HEK293 (cell line): ENCODE measurements around the gene ZMYM4.

Source experiments
- CTCF ChIA-PET: fragments of 350-600 bp; formaldehyde crosslinking; extraction: SDS; loops from one replicate; lab custom pipeline; 2021; ENCODE audit warnings: antibody characterized with exemption; lab: Yijun Ruan, JAX
- POLR2A ChIA-PET: fragments of 300-600 bp; formaldehyde crosslinking; extraction: SDS; loops from one replicate; lab custom pipeline; 2020; ENCODE audit warnings: antibody characterized with exemption, inconsistent platforms; lab: Yijun Ruan, JAX
- H3K27ac ChIP-seq: fragments of 200-500 bp; sonication (Bioruptor generic); 2 replicates; pipeline ENCODE4 v1.5.1; 2014; ENCODE audit warnings: low read depth, low read length, control low read depth, inconsistent platforms; ENCODE audit errors: extremely low read depth
- H3K36me3 ChIP-seq, 2 experiments: fragments of 200-500 bp in 1 of 2; sonication (Bioruptor generic) in 1 of 2; 1 replicate in 1 of 2; 2 replicates in 1 of 2; pipeline ENCODE4 v1.5.1; 2014 to 2017; ENCODE audit warnings: inconsistent platforms in 2 of 2, low read length in 2 of 2; ENCODE audit not compliant: control insufficient read depth in 2 of 2, insufficient read depth in 1 of 2
- H3K4me1 ChIP-seq: fragments of 200-500 bp; sonication (Bioruptor generic); 2 replicates; pipeline ENCODE4 v1.5.1; 2014; ENCODE audit warnings: mild to moderate bottlenecking, low read length, inconsistent platforms; ENCODE audit not compliant: control insufficient read depth, insufficient read depth
- H3K4me3 ChIP-seq: 2 replicates; pipeline ENCODE4 v1.5.1; 2011; ENCODE audit warnings: low read depth, mild to moderate bottlenecking, control low read depth, low read length, moderate library complexity
- H3K9me3 ChIP-seq: fragments of 200-500 bp; sonication (Bioruptor generic); 2 replicates; pipeline ENCODE4 v1.5.1; 2014; ENCODE audit warnings: low read depth, low read length, inconsistent platforms; ENCODE audit not compliant: control insufficient read depth, insufficient read depth
- GLIS1 ChIP-seq: fragments of 450-650 bp; formaldehyde crosslinking; IDR thresholded peaks from 2 replicates; pipeline ENCODE4 v1.5.1; 2016; ENCODE audit warnings: missing biosample characterization, missing genetic modification characterization
- KLF1 ChIP-seq: fragments of 450-650 bp; formaldehyde crosslinking; IDR thresholded peaks from 2 replicates; pipeline ENCODE4 v1.5.1; 2016; ENCODE audit warnings: missing biosample characterization, missing genetic modification characterization
- MZF1 ChIP-seq: fragments of 450-650 bp; formaldehyde crosslinking; IDR thresholded peaks from 2 replicates; pipeline ENCODE4 v1.5.1; 2017; ENCODE audit warnings: missing biosample characterization, missing genetic modification characterization, borderline replicate concordance
- RBAK ChIP-seq: fragments of 450-650 bp; formaldehyde crosslinking; IDR thresholded peaks from 2 replicates; pipeline ENCODE4 v1.5.1; 2016; ENCODE audit warnings: missing biosample characterization, missing genetic modification characterization
- YY1 ChIP-seq: fragments of 450-650 bp; formaldehyde crosslinking; IDR thresholded peaks from 2 replicates; pipeline ENCODE4 v1.5.1; 2018; ENCODE audit warnings: missing biosample characterization, missing genetic modification characterization
- ZIC2 ChIP-seq: fragments of 450-650 bp; formaldehyde crosslinking; IDR thresholded peaks from 2 replicates; pipeline ENCODE4 v1.5.1; 2016; ENCODE audit warnings: missing biosample characterization, missing genetic modification characterization
- ZNF132 ChIP-seq: fragments of 450-650 bp; formaldehyde crosslinking; IDR thresholded peaks from 2 replicates; pipeline ENCODE4 v1.5.1; 2017; ENCODE audit warnings: missing biosample characterization, missing genetic modification characterization, borderline replicate concordance
- ZNF48 ChIP-seq: fragments of 450-650 bp; formaldehyde crosslinking; IDR thresholded peaks from 2 replicates; pipeline ENCODE4 v1.5.1; 2016; ENCODE audit warnings: missing biosample characterization, missing genetic modification characterization
- ZNF610 ChIP-seq: fragments of 450-650 bp; formaldehyde crosslinking; IDR thresholded peaks from 2 replicates; pipeline ENCODE4 v1.5.1; 2016; ENCODE audit warnings: missing biosample characterization, missing genetic modification characterization, borderline replicate concordance
- ZNF830 ChIP-seq: fragments of 450-650 bp; IDR thresholded peaks from 2 replicates; pipeline ENCODE4 v1.5.0; 2018; ENCODE audit warnings: missing biosample characterization, missing genetic modification characterization, low read depth, mild to moderate bottlenecking, moderate library complexity
- TF ChIP-seq, protein P1 (sequence below): fragments of 450-650 bp; formaldehyde crosslinking; IDR thresholded peaks from 2 replicates; pipeline ENCODE4 v1.5.1; 2016; ENCODE audit warnings: missing biosample characterization, missing genetic modification characterization
- TF ChIP-seq, protein P2 (sequence below): fragments of 450-650 bp; IDR thresholded peaks from 2 replicates; pipeline ENCODE4 v1.5.1; 2018; ENCODE audit warnings: missing biosample characterization, mild to moderate bottlenecking, missing genetic modification characterization
- TF ChIP-seq, protein P3 (sequence below): fragments of 450-650 bp; formaldehyde crosslinking; conservative IDR thresholded peaks from 2 replicates; pipeline ENCODE4 v1.5.1; 2016; ENCODE audit warnings: low read depth, missing biosample characterization, missing genetic modification characterization
- TF ChIP-seq, protein P4 (sequence below): fragments of 450-650 bp; formaldehyde crosslinking; IDR thresholded peaks from 2 replicates; pipeline ENCODE4 v1.5.1; 2016; ENCODE audit warnings: missing biosample characterization, missing genetic modification characterization

The ZMYM4 gene

DNA sequence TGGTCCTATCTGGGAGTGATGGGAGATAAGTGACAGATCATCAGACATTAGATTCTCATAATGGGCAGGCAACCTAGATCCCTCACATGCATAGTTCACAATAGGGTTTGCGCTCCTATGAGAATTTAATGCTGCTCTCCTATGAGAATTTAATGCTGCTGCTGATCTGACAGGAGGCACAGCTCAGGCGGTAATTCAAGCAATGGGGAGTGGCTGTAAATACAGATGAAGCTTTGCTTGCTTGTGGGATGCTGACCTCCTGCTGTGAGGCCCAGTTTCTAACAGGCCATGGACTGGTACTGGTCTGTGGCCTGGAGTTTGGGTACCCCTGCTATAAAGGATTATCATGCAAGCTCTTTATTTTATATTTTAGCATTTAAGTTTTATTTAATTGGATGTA, 72.0 kb downstream of the ZMYM4 start:
- POLR2A ChIA-PET, result no interaction called here
- peaks cover 4 to 13% of the 10 kb centered on the region in 2 experiments; a peak in 2 of 3 replicates for H3K36me3 ChIP-seq
- TF ChIP-seq, protein P1, sequence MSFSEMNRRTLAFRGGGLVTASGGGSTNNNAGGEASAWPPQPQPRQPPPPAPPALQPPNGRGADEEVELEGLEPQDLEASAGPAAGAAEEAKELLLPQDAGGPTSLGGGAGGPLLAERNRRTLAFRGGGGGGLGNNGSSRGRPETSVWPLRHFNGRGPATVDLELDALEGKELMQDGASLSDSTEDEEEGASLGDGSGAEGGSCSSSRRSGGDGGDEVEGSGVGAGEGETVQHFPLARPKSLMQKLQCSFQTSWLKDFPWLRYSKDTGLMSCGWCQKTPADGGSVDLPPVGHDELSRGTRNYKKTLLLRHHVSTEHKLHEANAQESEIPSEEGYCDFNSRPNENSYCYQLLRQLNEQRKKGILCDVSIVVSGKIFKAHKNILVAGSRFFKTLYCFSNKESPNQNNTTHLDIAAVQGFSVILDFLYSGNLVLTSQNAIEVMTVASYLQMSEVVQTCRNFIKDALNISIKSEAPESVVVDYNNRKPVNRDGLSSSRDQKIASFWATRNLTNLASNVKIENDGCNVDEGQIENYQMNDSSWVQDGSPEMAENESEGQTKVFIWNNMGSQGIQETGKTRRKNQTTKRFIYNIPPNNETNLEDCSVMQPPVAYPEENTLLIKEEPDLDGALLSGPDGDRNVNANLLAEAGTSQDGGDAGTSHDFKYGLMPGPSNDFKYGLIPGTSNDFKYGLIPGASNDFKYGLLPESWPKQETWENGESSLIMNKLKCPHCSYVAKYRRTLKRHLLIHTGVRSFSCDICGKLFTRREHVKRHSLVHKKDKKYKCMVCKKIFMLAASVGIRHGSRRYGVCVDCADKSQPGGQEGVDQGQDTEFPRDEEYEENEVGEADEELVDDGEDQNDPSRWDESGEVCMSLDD, result no peak
- TF ChIP-seq ZNF830, result no peak
- no peak for TF ChIP-seq ZNF132
- TF ChIP-seq, protein P2, sequence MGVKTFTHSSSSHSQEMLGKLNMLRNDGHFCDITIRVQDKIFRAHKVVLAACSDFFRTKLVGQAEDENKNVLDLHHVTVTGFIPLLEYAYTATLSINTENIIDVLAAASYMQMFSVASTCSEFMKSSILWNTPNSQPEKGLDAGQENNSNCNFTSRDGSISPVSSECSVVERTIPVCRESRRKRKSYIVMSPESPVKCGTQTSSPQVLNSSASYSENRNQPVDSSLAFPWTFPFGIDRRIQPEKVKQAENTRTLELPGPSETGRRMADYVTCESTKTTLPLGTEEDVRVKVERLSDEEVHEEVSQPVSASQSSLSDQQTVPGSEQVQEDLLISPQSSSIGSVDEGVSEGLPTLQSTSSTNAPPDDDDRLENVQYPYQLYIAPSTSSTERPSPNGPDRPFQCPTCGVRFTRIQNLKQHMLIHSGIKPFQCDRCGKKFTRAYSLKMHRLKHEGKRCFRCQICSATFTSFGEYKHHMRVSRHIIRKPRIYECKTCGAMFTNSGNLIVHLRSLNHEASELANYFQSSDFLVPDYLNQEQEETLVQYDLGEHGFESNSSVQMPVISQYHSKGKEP (tag by site-specific recombination), result no peak
- TF ChIP-seq, protein P3, sequence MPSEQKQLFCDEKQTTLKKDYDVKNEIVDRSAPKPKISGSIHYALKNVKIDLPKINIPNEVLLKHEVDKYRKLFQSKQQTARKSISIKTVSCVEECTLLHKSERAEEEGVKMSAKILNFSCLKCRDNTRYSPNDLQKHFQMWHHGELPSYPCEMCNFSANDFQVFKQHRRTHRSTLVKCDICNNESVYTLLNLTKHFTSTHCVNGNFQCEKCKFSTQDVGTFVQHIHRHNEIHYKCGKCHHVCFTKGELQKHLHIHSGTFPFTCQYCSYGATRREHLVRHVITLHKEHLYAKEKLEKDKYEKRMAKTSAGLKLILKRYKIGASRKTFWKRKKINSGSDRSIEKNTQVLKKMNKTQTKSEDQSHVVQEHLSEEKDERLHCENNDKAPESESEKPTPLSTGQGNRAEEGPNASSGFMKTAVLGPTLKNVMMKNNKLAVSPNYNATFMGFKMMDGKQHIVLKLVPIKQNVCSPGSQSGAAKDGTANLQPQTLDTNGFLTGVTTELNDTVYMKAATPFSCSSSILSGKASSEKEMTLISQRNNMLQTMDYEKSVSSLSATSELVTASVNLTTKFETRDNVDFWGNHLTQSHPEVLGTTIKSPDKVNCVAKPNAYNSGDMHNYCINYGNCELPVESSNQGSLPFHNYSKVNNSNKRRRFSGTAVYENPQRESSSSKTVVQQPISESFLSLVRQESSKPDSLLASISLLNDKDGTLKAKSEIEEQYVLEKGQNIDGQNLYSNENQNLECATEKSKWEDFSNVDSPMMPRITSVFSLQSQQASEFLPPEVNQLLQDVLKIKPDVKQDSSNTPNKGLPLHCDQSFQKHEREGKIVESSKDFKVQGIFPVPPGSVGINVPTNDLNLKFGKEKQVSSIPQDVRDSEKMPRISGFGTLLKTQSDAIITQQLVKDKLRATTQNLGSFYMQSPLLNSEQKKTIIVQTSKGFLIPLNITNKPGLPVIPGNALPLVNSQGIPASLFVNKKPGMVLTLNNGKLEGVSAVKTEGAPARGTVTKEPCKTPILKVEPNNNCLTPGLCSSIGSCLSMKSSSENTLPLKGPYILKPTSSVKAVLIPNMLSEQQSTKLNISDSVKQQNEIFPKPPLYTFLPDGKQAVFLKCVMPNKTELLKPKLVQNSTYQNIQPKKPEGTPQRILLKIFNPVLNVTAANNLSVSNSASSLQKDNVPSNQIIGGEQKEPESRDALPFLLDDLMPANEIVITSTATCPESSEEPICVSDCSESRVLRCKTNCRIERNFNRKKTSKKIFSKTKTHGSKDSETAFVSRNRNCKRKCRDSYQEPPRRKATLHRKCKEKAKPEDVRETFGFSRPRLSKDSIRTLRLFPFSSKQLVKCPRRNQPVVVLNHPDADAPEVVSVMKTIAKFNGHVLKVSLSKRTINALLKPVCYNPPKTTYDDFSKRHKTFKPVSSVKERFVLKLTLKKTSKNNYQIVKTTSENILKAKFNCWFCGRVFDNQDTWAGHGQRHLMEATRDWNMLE (tag by site-specific recombination), result no peak
- no peak for TF ChIP-seq ZNF48
- 0 out of 2 replicates have a peak, but pooled peaks have one; percentile 7 for TF ChIP-seq ZIC2 (tag by site-specific recombination)
- peak; percentile 98 for TF ChIP-seq ZNF610 (tag by site-specific recombination)
- peak; percentile 91; the same call in 1 of the 2 replicates for TF ChIP-seq MZF1 (tag by site-specific recombination)
- TF ChIP-seq YY1, result no peak
- no peak for TF ChIP-seq RBAK (tag by site-specific recombination)
- TF ChIP-seq, protein P4, sequence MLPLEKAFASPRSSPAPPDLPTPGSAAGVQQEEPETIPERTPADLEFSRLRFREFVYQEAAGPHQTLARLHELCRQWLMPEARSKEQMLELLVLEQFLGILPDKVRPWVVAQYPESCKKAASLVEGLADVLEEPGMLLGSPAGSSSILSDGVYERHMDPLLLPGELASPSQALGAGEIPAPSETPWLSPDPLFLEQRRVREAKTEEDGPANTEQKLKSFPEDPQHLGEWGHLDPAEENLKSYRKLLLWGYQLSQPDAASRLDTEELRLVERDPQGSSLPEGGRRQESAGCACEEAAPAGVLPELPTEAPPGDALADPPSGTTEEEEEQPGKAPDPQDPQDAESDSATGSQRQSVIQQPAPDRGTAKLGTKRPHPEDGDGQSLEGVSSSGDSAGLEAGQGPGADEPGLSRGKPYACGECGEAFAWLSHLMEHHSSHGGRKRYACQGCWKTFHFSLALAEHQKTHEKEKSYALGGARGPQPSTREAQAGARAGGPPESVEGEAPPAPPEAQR (tag by site-specific recombination), result no peak
- TF ChIP-seq, all 188 proteins: peak for 3
- no peak overlapping the region for H3K27ac ChIP-seq
- H3K9me3 ChIP-seq, result no peaks in the 10 kb centered on the region
- H3K4me3 ChIP-seq, result no peak overlapping the region
- CTCF ChIA-PET, result no interaction called here
- H3K4me1 ChIP-seq, result no peaks in the 10 kb centered on the region

DNA sequence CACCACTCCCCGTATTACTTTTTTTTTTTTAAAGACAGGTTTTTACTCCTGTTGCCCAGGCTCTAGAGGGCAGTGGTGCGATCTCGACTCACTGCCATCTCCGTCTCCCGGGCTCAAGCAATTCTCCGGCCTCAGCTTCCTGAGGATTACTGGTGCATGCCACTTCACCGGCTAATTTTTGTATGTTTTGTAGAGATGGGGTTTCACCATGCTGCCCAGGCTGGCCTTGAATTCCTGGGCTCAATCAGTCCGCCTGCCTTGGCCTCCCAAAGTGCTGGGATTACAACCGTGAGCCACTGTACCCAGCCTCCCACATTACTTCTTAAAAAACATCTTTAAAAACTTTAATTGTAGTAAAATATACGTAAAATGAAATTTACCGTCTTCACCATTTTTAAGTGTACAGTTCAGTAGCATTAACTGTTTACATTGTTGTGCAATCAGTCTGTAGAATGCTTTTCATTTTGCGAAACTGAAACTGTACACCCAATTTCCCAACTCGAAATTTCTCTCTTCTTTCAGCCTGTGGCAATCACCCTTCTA, 77.0 kb downstream of the ZMYM4 start:
- Histone ChIP-seq H3K36me3 (no peaks in the 10 kb centered on the region), H3K4me3 (no peak overlapping the region), H3K4me1 (no peaks in the 10 kb centered on the region), H3K27ac (no peak overlapping the region), H3K9me3 (no peaks in the 10 kb centered on the region)
- CTCF ChIA-PET, result interaction anchor here (0.8 kb wide), 1 partner anchor 10 kb away, joined by 3 read pairs; no protein-coding TSS in a partner anchor
- POLR2A ChIA-PET, result no interaction called here
- TF ChIP-seq KLF1 (no peak), GLIS1 (no peak)
